ENCODE data around the gene ASPSCR1. TPM values are rescaled to one million over a fixed set of nuclear protein-coding genes. Genes with fewer than 3 reads are reported as not detected.

ASPSCR1 gene
- total RNA-seq, 4 donors from 2014 or later = 12.6 to 24.3 (median 15.1) TPM

DNA sequence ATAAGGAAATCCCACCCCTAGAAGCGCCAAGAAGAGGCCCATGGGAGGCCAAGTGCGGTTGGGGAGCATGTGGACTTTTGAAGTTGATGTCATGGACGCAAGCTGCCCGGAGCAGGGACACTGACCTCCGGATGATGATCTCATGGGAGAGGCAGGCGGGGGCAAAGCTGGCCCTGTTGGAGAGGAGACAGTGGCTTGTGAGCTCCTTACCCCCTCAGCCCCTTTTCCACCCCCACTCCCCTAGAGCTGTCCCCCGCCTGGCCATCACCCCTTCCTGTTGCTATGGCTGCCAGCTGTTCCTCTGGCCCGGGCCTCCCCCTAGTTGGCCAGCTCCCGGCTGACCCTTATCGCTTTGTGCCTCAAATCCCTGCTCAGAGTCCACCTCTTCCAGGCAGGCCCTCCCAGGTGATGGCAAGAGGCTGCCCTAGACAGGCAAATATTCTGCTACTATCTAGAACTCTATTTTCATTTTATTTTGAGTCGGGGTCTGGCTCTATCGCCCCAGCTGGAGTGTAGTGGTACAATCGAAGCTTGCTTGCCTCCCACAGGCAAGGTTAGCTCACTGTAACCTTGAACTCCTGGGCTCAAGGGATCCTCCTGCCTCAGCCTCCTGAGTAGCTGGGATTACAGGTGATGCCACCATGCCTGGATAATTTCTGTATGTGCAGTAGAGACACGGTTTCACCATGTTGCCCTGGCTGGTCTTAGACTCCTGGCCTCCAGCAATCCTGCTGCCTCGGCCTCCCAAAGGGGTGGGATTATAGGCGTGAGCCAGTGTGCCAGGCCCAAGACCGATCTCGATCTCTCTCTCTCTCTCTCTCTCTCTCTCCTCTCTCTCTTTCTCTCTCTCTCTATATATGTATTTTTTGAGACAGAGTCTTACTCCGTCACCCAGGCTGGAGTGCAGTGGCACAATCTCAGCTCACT is 23.0 kb upstream of the ASPSCR1 start:
- ATAC-seq (ENCODE audit: low FRiP score) (no peak), DNase-seq (ENCODE audit: low spot score) (no peak)
- TF ChIP-seq, protein P1, sequence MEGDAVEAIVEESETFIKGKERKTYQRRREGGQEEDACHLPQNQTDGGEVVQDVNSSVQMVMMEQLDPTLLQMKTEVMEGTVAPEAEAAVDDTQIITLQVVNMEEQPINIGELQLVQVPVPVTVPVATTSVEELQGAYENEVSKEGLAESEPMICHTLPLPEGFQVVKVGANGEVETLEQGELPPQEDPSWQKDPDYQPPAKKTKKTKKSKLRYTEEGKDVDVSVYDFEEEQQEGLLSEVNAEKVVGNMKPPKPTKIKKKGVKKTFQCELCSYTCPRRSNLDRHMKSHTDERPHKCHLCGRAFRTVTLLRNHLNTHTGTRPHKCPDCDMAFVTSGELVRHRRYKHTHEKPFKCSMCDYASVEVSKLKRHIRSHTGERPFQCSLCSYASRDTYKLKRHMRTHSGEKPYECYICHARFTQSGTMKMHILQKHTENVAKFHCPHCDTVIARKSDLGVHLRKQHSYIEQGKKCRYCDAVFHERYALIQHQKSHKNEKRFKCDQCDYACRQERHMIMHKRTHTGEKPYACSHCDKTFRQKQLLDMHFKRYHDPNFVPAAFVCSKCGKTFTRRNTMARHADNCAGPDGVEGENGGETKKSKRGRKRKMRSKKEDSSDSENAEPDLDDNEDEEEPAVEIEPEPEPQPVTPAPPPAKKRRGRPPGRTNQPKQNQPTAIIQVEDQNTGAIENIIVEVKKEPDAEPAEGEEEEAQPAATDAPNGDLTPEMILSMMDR (IDR thresholded peaks at IDR 0.05) = no peak

DNA sequence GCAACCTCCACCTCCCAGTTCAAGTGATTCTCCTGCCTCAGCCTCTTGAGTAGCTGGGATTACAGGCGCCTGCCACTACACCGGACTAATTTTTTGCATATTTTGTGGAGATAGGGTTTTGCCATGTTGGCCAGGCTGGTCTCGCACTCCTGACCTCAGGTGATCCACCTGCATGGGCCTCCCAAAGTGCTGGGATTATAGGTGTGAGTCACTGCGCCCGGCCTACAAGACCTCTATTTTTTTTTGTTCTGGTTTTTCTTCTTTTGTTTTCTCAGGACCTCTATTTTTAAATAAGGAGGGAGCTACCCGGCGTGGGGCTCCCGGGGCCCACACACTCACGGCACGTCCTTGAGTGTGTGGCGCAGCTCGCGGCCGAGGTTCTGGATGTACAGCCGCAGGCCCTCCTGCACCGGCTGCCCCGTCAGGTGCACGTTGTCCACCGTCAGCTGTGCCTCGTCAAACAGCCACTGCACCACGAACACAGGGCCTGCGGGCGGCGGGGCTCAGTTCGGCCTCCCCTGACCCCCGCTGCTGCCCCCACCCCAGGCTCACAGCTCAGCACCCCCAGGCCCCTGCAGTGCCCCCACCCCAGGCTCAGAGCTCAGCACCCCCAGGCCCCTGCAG is 22.3 kb upstream of the ASPSCR1 start:
- no peak for ATAC-seq (ENCODE audit: low FRiP score)

DNA sequence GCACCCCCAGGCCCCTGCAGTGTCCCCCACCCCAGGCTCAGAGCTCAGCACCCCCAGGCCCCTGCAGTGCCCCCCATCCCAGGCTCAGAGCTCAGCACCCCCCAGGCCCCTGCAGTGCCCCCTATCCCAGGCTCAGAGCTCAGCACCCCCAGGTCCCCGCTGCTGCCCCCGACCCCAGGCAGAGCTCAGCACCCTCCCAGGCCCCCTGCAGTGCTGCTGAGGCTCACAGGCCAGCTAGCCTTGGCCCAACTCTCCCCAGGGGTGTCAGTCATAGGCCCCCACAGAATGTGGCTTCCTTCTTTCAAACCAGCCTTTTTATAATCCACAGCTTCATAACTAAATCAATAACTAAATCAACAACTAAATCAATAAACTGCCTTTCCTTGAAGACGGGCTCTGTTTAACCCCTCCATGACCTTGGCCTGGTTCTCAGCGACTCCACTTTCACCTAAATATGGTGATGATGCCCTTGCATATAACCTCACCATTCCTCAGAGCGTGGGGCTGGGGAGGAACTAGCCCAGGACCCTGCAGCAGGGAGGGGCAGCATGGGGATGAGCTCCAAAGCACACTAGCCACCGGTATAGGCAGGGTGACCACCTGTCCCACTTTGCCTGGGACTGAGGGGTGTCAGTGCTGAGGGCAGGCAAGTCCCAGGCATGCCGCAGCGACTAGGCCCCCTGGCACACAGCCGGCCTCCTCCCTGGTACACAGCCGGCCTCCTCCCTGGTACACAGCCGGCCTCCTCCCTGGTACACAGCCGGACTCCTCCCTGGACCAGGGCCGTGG is 21.5 kb upstream of the ASPSCR1 start:
- TF ChIP-seq, protein P1 (IDR thresholded peaks at IDR 0.05) = no peak
- no peak for DNase-seq (ENCODE audit: low spot score)
- no peak for ATAC-seq (ENCODE audit: low FRiP score)

More for the DNA sequence above, 22.3 kb upstream of the ASPSCR1 start:
- TF ChIP-seq, protein P1 (IDR thresholded peaks at IDR 0.05) = no peak
- DNase-seq (ENCODE audit: low spot score) = no peak

DNA sequence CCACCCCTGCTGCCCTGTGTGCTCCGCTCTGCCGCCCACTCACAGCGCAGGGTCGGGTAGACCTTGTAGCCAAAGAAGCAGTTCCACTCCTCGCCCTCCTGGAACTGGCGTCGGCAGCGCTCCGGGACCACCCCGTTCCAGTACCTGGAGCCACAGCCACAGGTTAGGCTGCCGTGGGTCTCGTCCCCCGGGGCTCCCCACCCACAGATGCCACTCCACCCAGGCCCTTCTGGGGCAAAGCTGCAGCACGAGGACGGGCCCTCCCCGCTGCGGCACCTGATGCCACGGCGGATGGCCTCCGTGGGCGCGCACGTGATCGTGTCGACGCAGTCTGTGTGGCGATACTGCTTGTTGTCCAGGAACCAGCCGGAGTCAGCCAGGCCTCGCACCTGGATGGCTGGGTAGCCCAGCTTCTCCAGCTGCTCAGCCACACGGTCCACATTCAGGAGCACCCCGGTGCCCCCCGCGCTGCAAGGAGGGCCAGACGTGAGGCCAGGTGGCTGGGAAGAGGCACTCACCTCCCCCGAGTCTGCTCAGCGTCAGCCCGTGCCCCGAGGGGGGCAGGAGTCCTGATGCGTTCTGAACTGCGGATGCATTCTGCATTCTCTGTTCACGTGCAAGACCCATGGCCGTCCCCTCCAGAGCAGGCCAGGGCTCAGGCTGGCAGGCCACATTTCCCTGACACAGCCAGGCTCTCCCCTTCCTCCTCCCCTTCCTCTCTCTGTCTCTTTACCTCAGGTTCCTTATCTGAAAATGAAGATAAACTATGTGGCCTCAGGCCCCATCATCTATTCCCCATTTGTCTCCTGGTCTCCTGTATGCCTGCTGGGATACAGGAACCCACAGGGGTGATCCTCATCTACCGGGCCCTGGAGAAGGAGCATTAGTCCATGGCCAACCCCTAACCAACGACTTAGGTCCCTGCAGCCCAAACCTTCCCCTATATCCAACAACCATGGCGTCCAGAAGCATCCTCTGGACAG is 20.5 kb upstream of the ASPSCR1 start:
- DNase-seq (ENCODE audit: low spot score) (no peak), ATAC-seq (ENCODE audit: low FRiP score) (no peak)
- TF ChIP-seq, protein P1 (IDR thresholded peaks at IDR 0.05) = no peak

DNA sequence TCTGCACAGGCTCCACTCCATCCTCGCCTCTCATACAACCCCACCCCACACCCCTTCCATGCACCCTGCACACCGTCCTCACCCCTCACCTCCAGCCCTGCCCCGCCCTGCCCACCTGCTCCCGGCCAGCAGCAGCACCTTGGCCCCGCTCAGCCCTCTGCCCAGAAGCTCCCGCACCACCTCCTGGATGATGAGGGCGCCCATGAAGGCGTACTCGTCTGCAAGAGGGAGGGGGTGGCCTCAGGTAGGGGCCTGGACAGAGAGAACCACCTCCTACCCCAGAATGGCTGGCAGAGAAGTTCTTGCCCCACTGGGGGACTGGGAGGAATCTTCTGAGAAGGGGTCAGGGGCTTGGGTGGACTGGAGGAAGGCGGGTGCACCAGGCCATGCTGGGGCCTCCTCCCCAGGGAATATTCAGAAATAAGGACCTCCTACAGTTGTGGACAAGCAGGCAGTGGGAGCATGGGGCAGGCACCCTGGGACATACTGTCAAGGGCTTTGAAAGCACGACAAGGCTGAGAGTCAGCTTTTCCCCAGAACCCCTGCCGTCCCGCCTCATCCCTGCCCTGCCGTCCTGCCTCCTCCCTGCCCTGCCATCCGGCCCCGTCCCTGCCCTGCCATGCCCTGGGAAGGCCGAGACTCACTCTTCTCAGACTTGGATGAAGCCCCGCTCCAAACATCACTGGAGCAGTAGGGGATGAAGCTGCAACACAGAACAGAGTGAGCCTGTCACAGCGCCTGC is 19.6 kb upstream of the ASPSCR1 start:
- TF ChIP-seq, protein P1 (IDR thresholded peaks at IDR 0.05) = no peak
- no peak for ATAC-seq (ENCODE audit: low FRiP score)
- DNase-seq (ENCODE audit: low spot score) = no peak
